GM19372 (cell line): Measurements from ENCODE around the gene KRTAP1-1.
"Not testable (repeated sequence)": the region's sequence is repeated elsewhere in the genome, so short reads cannot be mapped to it uniquely, and the experiment has no call there.

Experiments
- ATAC-seq: cut with Tn5 transposase; IDR thresholded peaks from one replicate; pipeline ENCODE4 v1.9.1; 2021; ENCODE audit warnings: mild to moderate bottlenecking, low read depth, moderate library complexity; ENCODE audit not compliant: unreplicated experiment

Gene KRTAP1-1, protein sequence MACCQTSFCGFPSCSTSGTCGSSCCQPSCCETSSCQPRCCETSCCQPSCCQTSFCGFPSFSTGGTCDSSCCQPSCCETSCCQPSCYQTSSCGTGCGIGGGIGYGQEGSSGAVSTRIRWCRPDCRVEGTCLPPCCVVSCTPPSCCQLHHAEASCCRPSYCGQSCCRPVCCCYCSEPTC

DNA sequence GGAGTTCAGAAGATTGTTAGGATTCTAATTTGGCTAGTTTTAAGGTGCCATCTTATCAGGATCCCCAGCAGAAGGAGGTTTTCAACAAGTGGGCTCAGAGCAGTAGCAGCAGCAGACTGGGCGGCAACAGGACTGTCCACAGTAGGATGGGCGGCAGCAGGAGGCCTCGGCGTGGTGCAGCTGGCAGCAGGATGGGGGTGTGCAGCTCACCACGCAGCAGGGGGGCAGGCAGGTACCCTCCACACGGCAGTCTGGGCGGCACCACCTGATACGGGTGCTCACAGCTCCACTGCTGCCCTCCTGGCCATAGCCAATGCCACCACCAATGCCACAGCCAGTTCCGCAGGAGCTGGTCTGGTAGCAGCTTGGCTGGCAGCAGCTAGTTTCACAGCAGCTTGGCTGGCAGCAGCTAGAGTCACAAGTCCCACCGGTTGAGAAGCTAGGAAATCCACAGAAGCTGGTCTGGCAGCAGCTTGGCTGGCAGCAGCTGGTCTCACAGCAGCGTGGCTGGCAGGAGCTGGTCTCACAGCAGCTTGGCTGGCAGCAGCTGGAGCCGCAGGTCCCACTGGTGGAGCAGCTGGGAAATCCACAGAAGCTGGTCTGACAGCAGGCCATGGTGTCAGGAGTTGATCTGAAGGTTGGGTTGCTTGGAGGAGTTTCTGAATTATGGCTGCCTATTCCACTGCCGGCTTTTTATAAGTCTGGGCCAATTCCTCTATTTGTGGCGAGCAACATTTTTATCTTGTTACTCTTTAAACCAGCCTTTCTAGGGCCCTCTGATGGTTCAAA is at the start of gene KRTAP1-1:
Gene KRTAP1-1 (minus strand): TSS at position 668 of the 789 bp plus-strand sequence. CDS start 53 bp downstream, at position 615.
- ATAC-seq, result not testable (repeated sequence)

DNA sequence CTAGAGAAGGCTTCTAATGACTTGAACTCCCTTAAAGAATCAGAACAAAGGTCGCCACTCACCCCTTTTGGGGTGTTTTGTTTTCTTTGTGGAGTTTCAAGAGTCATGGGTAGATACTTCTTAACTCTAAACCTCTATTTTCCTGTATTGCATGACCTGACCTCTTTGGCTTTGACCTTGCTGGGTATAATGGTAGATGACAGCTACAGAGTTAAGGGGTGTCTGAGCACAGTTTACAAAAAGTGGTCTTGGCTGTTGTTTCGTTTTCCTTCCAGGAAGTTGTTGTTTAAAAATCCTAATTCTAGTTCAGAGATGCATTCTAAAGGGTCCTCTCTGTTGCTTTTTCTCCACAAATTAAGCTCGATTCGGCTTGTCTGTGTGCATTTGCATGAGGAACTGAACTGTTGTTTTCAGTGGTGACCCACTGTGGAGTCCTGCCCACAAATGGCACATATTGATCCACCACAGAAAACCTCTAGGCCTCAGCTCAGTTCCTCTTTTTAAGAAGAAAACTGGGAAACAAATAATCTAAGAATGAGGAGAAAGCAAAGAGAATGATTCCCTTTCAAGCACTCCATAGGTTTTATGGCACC is 47.6 kb upstream of the KRTAP1-1 start:
- ATAC-seq, result not testable (repeated sequence)

DNA sequence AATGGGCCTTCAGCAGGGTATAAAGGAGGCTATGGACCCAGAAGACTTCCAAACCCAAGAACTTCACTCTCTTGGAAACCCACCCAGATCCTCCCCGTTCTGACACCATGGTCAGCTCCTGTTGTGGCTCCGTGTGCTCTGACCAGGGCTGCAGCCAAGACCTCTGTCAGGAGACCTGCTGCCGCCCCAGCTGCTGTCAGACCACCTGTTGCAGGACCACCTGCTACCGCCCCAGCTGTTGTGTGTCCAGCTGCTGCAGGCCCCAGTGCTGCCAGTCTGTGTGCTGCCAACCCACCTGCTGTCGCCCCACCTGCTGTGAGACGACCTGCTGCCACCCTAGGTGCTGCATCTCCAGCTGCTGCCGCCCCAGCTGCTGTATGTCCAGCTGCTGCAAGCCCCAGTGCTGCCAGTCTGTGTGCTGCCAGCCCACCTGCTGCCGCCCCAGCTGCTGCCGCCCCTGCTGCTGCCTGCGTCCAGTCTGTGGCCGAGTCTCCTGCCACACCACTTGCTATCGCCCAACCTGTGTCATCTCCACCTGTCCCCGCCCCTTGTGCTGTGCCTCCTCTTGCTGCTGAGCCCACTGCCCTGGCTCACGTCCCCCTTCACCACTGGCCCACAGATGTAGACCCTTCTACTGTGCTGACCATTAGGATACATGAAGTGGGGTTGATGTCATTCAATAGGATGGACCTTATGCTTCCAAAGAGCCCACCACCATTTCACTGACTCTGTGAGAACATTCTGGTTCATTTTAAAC is 43.0 kb upstream of the KRTAP1-1 start, which contains the start of gene KRTAP4-7:
Gene KRTAP4-7 (plus strand): TSS at position 51 of the 757 bp plus-strand sequence. CDS start 57 bp downstream, at position 108.
- ATAC-seq, result not testable (repeated sequence)

DNA sequence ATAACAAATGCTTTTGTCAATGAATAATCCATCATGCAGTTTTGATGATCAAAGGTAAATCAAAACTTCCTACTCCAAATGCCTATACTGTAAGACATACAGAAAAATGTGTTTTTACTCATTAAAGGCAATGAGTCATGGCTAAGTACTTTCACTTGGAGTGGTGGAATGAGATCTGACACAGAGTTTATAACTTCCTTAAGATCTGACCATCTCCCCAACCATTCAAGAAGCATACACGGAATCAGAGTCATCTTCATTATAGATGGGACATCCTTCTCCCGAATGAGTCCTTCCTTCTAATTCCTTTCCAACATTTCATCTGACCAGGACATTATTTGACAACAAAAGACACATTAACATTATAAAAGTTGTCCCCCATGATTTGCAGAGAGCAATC is 42.2 kb upstream of the KRTAP1-1 start:
- ATAC-seq, result not testable (repeated sequence)

DNA sequence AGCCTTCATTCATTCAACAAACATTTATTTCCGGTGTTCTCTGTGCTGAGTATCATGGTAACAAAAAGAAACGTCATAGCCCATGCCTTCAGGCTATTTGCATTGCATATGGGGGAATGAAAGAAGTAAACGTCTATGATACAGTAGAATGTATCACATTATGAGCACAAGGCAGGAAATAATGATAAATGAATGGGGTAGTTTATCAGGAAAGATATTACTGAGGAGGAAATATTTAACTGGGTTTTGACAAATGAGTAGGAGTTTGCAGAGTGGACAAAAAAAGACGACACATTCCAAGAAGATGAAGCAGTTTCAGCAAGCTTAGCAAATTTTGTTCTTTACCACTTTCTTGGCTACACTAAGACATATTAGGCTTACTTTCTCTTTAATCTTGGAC is 41.4 kb upstream of the KRTAP1-1 start:
- ATAC-seq, result no peak

DNA sequence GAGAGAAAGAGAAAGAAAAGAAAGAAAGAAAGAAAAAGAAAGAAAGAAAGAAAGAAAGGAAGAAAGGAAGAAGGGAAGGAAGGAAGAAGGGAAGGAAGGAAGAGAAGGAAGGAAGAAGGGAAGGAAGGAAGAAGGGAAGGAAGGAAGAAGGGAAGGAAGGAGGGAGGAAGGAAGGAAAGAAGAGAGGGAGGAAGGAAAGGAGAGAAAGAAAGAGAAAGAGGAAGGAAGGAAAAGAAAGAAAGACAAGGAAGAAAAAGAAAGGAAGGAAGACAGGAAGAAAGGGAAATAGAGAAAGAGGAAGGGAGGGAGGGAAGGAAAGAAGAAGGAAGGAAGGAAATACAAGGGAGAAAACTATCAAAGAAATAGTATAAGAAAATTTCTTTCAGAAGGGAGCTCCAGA is 35.5 kb upstream of the KRTAP1-1 start:
- no peak for ATAC-seq

DNA sequence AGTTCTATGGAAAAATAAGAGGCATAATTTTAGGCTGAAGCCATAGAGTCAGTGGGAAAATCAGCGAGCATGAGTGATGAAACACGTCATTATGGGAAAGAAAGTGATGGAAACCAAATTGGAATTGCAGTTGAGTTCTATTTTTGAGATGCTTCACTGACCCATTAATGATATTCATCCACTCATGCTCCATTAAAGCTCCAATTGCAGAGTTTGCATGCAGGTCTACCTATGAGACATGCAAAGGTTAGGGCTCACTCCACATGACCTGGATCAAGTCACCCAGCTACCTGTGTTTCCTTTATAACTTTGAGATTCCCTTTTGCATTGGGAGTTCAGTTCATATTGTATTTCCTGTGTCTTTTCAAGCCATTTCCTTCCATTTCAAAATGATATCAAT is 32.4 kb upstream of the KRTAP1-1 start:
- ATAC-seq, result no peak

DNA sequence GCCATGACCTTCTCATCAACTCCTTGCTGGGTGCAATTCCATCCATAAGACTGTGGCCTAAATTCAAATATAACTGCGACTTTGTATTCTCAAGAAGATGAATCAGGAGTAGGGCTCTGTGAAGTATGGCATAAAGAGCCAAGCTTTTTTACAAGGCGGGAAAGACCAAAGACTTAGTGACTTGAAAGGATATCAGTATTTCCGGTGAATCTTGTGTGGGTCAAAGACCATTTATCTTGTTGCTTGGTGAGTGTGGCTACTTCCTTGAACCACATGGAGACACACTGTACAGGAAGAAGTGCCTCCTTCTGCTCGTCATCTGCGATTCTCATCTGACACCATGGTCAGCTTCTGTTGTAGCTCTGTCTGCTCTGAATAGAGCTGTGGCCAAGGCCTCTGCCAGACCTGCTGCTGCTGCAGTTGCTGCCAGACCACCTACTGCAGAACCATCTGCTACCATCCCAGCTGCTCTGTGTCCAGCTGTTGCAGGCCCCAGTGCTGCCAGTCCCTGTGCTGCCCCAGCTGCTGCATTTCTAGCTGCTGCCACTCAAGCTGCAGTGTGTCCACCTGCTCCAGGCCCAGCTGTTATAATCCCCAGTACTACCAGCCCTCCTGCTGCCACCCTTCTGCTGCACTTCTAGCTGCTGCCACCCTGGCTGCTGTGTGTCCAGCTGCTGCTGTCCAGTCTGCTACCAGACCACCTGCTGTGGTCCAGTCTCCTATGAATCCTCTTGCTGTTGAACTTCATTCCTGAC is 30.5 kb upstream of the KRTAP1-1 start:
- no peak for ATAC-seq

DNA sequence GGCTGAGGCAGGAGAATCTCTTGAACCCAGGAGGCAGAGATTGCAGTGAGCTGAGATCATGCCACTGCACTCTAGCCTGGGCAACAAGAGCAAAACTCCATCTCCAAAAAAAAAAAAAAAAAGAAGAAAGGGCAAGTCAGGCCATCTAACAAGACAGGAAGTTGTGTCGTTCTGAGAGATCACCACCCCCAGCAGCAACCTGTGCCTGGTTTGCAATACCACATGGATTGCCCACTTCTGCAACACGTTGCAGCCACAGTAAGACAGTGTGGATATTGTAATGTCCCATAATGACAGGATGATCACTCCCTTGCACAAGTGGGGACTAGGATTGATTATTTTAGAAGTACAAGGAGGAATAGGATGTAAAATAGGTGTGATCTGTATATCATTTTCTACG is 27.8 kb upstream of the KRTAP1-1 start:
- no peak for ATAC-seq

DNA sequence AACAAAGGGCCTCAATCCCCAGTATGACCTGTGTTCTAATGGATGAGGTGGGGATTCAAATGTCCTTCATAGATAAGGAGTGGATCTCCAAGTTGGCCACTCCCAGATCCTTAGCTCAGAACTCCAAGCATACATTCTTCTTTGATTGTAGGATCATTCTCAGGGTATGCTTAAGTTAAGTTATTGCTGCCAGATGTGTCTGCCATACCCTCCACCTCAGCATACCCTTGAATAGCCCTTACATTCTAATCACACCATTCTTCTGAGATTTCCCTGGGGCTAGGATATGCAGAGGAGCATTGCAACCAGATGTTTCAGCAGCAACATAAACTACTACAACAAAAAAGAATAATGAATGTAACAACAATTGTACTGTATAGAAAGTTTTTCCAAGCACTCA is 26.0 kb upstream of the KRTAP1-1 start:
- no peak for ATAC-seq

DNA sequence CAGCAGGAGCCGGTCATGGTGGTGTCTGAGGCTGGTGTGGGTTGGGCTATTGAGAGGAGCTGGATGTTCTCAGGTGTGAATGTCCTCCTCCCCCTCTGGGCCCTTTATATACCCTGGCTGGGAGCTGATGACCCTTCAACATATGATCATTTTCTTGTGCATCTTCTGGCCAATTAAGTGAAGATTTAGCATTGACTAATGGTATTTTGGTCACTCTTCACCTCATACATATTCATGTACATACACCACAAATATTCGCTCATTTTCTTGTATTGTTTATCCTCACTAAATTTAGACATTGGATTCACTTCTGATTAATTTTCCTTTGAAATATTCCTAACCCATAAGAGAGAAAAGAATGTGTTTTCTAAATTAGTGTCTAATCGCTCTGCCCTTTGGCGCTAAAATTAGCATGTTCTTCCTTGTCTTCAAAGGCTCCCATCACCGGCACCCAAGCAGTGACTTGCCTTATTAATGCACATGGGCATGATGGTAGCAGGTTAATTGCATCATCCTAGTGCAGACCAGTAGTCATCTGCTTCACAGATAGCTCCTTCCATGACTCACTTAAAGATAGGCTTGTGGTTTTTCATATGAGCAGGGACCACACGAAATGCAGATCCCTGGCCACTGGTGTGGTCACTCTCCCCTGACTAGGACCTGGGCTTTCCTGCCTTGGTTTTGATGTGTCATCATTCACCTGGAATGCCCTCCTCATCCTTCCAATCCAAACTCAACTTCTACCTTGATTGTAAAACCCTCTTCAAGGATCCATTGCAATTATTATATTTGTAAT is 24.8 kb upstream of the KRTAP1-1 start, which contains the start of gene KRTAP2-4:
Gene KRTAP2-4 (minus strand): TSS at position 51 of the 796 bp plus-strand sequence. CDS start 34 bp downstream, at position 17.
- ATAC-seq, result no peak

DNA sequence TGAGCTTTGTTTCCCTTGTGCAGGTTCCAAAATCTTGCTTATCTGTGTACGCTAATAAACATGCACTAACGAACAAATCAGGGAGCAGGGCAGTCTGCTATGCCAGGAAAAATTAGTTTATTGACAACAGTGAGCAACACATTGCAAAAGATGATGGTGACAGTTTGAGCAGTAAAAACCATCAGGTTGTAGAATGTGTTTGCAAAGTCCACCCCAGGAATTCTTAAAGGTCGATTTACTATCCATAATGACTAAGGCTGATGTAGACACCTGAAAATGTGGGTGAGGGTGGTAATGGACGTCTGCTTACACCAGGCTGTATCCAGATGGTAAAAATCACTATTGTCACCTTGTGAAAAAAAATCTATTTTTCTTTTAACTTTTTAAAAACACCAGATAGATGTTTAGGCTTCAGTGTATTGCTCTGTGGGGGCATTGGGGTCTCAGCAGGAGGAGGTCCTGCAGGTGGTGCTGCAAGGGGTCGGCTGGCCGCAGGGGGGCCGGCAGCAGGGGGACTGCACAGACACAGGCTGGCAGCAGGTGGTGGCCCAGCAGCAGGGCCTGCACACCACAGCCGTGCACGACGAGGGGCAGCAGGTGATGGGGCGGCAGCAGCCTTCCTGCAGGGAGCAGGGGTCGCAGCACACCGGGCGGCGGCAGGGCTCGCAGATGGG is 23.9 kb upstream of the KRTAP1-1 start:
- not testable (repeated sequence) for ATAC-seq

DNA sequence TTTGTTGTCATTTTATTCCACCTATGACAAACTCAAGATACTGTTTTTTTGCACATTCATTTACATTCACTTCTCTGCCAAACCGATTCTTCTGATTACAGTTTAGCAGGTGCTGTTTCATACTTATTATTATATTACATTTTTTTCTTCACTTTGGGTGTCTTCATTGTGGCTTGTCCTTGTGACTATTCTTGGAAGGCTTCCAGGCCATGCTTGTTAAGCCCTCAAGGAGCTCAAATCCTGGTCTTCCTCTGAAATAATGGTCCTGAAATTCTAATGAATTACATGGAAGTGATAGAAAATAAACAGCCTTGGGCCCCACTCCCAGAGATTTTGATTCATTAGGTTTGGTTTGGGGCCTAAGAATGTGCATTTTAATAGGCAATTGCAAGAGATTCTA is 23.1 kb upstream of the KRTAP1-1 start:
- no peak for ATAC-seq

DNA sequence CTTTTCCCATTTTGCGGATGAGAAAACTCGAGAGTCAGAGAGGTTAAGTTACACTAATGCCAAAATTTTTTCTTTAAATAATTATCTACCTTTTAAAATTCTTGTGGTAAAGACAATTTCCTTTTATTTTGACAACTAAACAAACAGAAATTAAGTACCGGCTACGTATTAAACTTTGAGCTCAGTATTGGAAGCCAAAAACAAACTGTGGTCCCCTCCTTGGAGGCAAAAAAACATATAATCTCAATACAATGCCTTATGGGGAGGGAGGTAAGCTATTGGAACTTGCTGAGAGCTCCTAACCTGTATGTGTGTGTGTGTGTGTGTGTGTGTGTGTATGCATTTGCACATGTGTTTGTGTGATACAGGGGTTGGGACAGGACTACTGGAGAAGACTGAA is 22.2 kb upstream of the KRTAP1-1 start:
- no peak for ATAC-seq

DNA sequence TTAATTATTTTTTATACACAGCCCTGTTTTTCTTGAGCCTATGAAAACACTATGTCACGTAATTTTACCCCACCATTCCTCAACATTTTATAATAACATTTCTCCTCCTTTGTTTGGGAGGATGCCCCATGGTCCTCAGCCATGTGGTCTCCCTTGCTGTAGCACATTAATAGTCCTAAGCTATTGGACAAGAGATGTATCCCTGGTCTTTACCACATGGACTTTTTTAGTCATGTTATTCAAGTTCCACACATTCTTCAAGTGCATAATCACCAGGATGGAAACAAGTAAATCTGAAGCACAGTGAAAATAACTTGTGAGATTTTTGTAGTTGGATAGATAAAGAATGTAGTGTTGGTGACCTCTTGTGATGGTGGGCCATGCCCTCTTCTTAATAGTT is 20.7 kb upstream of the KRTAP1-1 start:
- no peak for ATAC-seq

DNA sequence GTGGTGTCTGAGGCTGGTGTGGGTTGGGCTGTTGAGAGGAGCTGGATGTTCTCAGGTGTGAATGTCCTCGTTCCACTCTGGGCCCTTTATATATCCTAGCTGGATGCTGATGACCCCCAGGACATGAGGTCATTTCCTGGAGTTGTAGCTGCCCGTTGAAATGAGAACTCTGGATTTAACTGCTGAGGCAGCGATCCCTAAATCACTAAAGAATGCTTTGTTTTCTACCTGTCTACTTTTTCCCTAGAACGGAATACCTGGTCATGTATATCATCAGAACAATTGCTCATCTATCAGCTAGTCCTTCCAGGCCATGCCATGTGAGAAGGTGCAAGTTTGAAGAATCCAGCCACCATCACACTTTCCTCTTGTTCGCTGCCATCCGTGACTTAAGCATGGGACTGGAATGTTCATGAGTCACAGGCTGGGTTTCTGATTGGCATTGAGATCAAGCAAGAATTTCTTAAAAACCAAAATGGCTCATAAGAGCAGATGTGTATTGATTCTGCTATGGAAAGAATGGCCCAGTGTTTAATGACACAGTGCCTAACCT is 18.9 kb upstream of the KRTAP1-1 start, which contains the start of gene KRTAP2-3:
Gene KRTAP2-3 (minus strand): TSS at position 63 of the 553 bp plus-strand sequence. CDS start 64 bp downstream, outside the sequence.
- ATAC-seq, result no peak

DNA sequence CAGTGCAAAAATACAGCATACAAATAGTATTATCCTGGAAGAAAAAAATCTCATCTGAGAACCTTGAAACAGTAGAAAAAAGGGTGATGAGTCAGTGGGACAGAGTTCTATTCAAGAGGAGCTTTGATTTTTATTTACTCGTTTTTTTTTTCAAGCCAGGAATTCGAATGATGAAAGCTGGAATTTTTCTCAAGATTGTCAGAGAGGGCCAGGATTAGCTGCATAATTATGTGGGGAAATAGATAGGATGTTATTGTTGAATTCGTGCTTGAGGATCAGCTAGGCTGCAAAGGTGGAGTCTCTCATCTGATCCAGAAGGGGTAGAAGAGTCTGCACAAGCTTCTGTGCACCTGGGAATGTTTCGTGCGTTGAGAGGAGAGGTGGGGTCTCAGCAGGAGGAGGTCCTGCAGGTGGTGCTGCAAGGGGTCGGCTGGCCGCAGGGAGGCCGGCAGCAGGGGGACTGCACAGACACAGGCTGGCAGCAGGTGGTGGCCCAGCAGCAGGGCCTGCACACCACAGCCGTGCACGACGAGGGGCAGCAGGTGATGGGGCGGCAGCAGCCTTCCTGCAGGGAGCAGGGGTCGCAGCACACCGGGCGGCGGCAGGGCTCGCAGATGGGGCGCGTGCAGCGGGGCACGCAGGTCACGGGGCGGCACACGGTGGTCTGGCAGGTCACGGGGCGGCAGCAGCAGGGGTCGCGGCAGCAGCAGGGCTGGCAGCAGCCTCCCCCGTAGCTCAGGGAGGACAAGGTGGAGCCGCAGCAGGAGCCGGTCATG is 18.2 kb upstream of the KRTAP1-1 start:
- not testable (repeated sequence) for ATAC-seq
